CD4-positive, alpha-beta T cell (primary cell): ENCODE measurements around the gene SPATA17. TPM values are rescaled to one million over a fixed set of nuclear protein-coding genes. Genes with fewer than 3 reads are reported as not detected.

ENCODE experiments used
- ATAC-seq: fragments of 200-7000 bp; cut with Tn5 transposase; one replicate; pipeline ENCODE4 v1.10.0; 2022; ENCODE audit warnings: mild to moderate bottlenecking; ENCODE audit not compliant: poor library complexity
- CTCF ChIA-PET: fragments of 350-600 bp; sonication (Branson Sonifier 250); formaldehyde crosslinking; loops from one replicate; lab custom pipeline; 2021; ENCODE audit warnings: antibody characterized with exemption, inconsistent platforms; lab: Charles Lee
- POLR2A ChIA-PET: fragments of 350-600 bp; sonication (Branson Sonifier 250); formaldehyde crosslinking; loops from one replicate; lab custom pipeline; 2021; ENCODE audit warnings: antibody characterized with exemption, inconsistent platforms; lab: Charles Lee
- DNase-seq, 14 experiments: peaks; one replicate each; pipeline ENCODE4 v3.0.0-alpha.2; 2013 to 2020; ENCODE audit warnings: mixed read lengths in 2 of 14
- H3K27ac ChIP-seq, 2 donors: one replicate each; pipeline versions ENCODE4 v1.5.1 to v1.7.0; 2013; ENCODE audit warnings: low read length in 2 of 2, low read depth in 1 of 2, mild to moderate bottlenecking in 1 of 2
- H3K27me3 ChIP-seq, 2 experiments: 1 replicate in 1 of 2; 2 replicates in 1 of 2; pipeline versions ENCODE4 v1.6.1 to v1.7.0; 2013; ENCODE audit warnings: low read length in 2 of 2, control low read depth in 1 of 2, mild to moderate bottlenecking in 1 of 2, moderate library complexity in 1 of 2; ENCODE audit not compliant: insufficient read depth in 2 of 2, control insufficient read depth in 1 of 2
- H3K36me3 ChIP-seq: one replicate; pipeline ENCODE4 v1.6.1; 2013; ENCODE audit warnings: low read length, control low read depth; ENCODE audit not compliant: insufficient read depth
- H3K4me1 ChIP-seq: one replicate; pipeline ENCODE4 v1.6.1; 2013; ENCODE audit warnings: low read length, control low read depth; ENCODE audit not compliant: insufficient read depth
- H3K4me3 ChIP-seq: one replicate; pipeline ENCODE4 v1.5.1; 2013; ENCODE audit warnings: mild to moderate bottlenecking, low read length, moderate library complexity
- H3K9me3 ChIP-seq, 2 experiments: 1 replicate in 1 of 2; 2 replicates in 1 of 2; pipeline versions ENCODE4 v1.6.1 to v1.7.0; 2013; ENCODE audit warnings: low read length in 2 of 2, mild to moderate bottlenecking in 2 of 2, control low read depth in 1 of 2, moderate library complexity in 1 of 2; ENCODE audit not compliant: control insufficient read depth in 1 of 2, insufficient read depth in 1 of 2
- H3K27ac Mint-ChIP-seq: one replicate; pipeline ENCODE4 v1.8.0; 2020; ENCODE audit warnings: mixed read lengths
- H3K27me3 Mint-ChIP-seq: one replicate; pipeline ENCODE4 v1.8.0; 2021; ENCODE audit warnings: mixed read lengths
- H3K36me3 Mint-ChIP-seq: one replicate; pipeline ENCODE4 v1.8.0; 2021; ENCODE audit warnings: low read depth, mixed read lengths
- H3K4me1 Mint-ChIP-seq: one replicate; pipeline ENCODE4 v1.8.0; 2021; ENCODE audit warnings: low read depth, mixed read lengths
- H3K4me3 Mint-ChIP-seq: one replicate; pipeline ENCODE4 v1.8.0; 2020; ENCODE audit warnings: mild to moderate bottlenecking, mixed read lengths
- H3K9me3 Mint-ChIP-seq: one replicate; pipeline ENCODE4 v1.8.0; 2020; ENCODE audit warnings: mixed read lengths
- intact Hi-C, 2 experiments: fragments of 100-400 bp; cut with DNase I in 1 of 2; cut with micrococcal nuclease in 1 of 2; formaldehyde crosslinking; loops; one replicate each; pipeline versions ENCODE4 v1.15.1 to v1.9.0; 2023 to 2025; cut with DNase I, micrococcal nuclease
- total RNA-seq, 174 experiments: library from RNA in 2 of 174; stranded (reverse) in 2 of 174; gene quantifications; one replicate each; pipeline ENCODE4 v1.2.3 and lab custom pipeline; 2021 to 2026
- TF ChIP-seq, protein P1 (sequence below): fragments of 200-600 bp; IDR thresholded peaks from one replicate; pipeline ENCODE4 v1.8.0; 2022; ENCODE audit warnings: antibody characterized with exemption, mild to moderate bottlenecking

SPATA17 gene
- total RNA-seq, 2 experiments from 2014 or later = not detected

DNA sequence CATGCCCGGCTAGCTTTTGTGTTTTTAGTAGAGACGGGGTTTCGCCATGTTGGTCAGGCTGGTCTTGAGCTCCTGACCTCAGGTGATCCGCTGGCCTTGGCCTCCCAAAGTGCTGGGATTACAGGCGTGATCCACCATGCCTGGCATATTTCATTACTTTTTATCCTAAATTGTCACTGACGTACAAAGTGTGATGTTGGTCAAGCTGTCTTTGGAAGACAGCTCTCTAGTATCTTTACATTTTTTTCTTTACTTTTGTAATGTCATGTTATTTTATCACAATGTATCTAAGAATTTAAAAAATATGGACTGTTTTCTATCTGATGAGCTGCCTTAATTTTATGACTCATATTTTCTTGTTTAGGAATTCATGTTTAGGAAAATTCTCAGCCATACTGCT is 72.2 kb downstream of the SPATA17 start:
- no peak for DNase-seq
- peaks cover 0 to 8% of the 10 kb centered on the region in 2 experiments for H3K9me3 ChIP-seq
- peaks cover 15% of the 10 kb centered on the region for H3K9me3 Mint-ChIP-seq
- POLR2A ChIA-PET = interaction anchor here (0.7 kb wide), 1 partner anchor 28 kb away, joined by 3 read pairs; no protein-coding TSS in a partner anchor
- no peak overlapping the region for H3K4me3 Mint-ChIP-seq
- TF ChIP-seq, protein P1, sequence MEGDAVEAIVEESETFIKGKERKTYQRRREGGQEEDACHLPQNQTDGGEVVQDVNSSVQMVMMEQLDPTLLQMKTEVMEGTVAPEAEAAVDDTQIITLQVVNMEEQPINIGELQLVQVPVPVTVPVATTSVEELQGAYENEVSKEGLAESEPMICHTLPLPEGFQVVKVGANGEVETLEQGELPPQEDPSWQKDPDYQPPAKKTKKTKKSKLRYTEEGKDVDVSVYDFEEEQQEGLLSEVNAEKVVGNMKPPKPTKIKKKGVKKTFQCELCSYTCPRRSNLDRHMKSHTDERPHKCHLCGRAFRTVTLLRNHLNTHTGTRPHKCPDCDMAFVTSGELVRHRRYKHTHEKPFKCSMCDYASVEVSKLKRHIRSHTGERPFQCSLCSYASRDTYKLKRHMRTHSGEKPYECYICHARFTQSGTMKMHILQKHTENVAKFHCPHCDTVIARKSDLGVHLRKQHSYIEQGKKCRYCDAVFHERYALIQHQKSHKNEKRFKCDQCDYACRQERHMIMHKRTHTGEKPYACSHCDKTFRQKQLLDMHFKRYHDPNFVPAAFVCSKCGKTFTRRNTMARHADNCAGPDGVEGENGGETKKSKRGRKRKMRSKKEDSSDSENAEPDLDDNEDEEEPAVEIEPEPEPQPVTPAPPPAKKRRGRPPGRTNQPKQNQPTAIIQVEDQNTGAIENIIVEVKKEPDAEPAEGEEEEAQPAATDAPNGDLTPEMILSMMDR = no peak
- no peaks in the 10 kb centered on the region for H3K4me1 Mint-ChIP-seq
- no peak overlapping the region for H3K4me3 ChIP-seq
- ATAC-seq = no peak
- intact Hi-C loops = no loop called here
- H3K27ac Mint-ChIP-seq = no peak overlapping the region
- H3K36me3 Mint-ChIP-seq = no peaks in the 10 kb centered on the region
- H3K27me3 ChIP-seq = no peaks in the 10 kb centered on the region
- H3K4me1 ChIP-seq = no peaks in the 10 kb centered on the region
- H3K27ac ChIP-seq = no peak overlapping the region
- H3K36me3 ChIP-seq = no peaks in the 10 kb centered on the region
- CTCF ChIA-PET = no interaction called here
- no peaks in the 10 kb centered on the region for H3K27me3 Mint-ChIP-seq

DNA sequence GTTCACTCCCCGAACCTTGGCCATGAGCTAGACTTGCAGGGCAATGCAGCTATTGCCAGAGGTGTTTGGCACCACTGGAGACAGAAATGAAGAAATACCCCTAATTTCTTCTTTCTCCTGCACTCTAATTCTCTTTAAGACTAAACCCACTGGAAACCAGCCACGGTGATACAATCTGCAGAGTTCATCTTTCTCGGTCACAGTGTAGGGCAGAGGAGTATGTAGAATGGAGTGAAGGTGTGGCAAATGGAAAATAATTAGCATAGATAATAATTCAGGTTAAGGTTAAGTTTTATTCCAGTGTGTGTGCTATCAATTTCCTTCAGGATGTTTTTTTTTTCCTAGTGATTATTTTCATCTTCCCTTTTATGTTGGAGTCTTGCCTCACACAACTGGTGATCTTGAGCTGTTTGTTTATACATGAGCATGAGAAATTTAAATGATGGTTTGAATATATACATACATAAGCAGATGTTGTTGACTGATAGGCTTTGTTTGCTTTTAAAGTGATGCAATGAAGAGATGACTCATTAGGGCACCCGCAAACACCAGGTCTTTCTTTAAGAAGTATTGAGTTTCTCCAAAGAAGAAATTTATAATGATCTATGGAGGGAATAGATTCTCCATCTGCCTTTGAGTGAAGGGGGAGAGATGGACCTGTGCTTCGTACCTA is 81.9 kb downstream of the SPATA17 start:
- DNase-seq (no peak), ATAC-seq (no peak)
- POLR2A ChIA-PET = no interaction called here
- H3K9me3 Mint-ChIP-seq = peaks cover 2% of the 10 kb centered on the region
- intact Hi-C loops = no loop called here
- H3K4me3 Mint-ChIP-seq = no peak overlapping the region
- H3K27ac Mint-ChIP-seq = no peak overlapping the region
- Histone ChIP-seq H3K4me1 (no peaks in the 10 kb centered on the region), H3K27me3 (no peaks in the 10 kb centered on the region), H3K27ac (no peak overlapping the region), H3K9me3 (no peaks in the 10 kb centered on the region), H3K4me3 (no peak overlapping the region), H3K36me3 (no peaks in the 10 kb centered on the region)
- TF ChIP-seq, protein P1 = no peak
- CTCF ChIA-PET = no interaction called here
- H3K4me1 Mint-ChIP-seq = no peaks in the 10 kb centered on the region
- no peaks in the 10 kb centered on the region for H3K36me3 Mint-ChIP-seq
- H3K27me3 Mint-ChIP-seq = no peaks in the 10 kb centered on the region

DNA sequence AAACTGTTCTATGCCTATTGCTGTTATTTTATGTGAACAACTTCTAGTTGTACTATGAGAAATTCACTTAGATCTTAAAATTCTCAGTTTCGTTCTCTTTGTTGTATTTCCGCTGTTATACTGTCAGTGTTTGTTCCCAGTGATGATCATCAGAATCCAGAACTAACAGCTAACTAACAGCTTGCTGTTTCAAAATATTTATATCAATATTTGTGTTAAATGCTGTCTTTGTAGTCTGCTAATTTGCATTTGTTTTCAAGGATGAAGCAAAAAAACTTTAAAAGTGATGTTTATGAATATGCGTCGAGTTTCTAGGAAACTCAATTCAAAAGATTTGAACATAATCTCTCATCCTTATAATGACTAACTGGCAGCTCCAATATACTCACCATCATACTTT is 84.5 kb downstream of the SPATA17 start:
- intact Hi-C loops = no loop called here
- ChIA-PET CTCF (no interaction called here), POLR2A (no interaction called here)
- no peak for ATAC-seq
- Histone ChIP-seq H3K27me3 (no peaks in the 10 kb centered on the region), H3K9me3 (no peaks in the 10 kb centered on the region), H3K36me3 (no peaks in the 10 kb centered on the region), H3K4me3 (no peak overlapping the region), H3K27ac (no peak overlapping the region), H3K4me1 (no peaks in the 10 kb centered on the region)
- no peaks in the 10 kb centered on the region for H3K27me3 Mint-ChIP-seq
- H3K9me3 Mint-ChIP-seq = peaks cover 2% of the 10 kb centered on the region
- no peak overlapping the region for H3K4me3 Mint-ChIP-seq
- no peak overlapping the region for H3K27ac Mint-ChIP-seq
- H3K36me3 Mint-ChIP-seq = no peaks in the 10 kb centered on the region
- TF ChIP-seq, protein P1 = no peak
- H3K4me1 Mint-ChIP-seq = no peaks in the 10 kb centered on the region
- DNase-seq = no peak
